GM21576 (cell line): ENCODE results near the gene SHROOM3.
"Not testable (repeated sequence)": the region's sequence is repeated elsewhere in the genome, so short reads cannot be mapped to it uniquely, and the experiment has no call there.

Experiments
- ATAC-seq: cut with Tn5 transposase; IDR thresholded peaks from one replicate; pipeline ENCODE4 v1.9.1; 2021; ENCODE audit warnings: mild to moderate bottlenecking, moderate library complexity; ENCODE audit not compliant: unreplicated experiment

Gene SHROOM3

GRCh38 chr4:76589872-76590797 is 155.1 kb downstream of the SHROOM3 start:
- ATAC-seq: no peak

GRCh38 chr4:76590798-76591281 is 155.8 kb downstream of the SHROOM3 start:
- ATAC-seq: no peak

GRCh38 chr4:76591992-76592391 is 157.0 kb downstream of the SHROOM3 start:
- no peak for ATAC-seq

GRCh38 chr4:76592460-76592859 is 157.4 kb downstream of the SHROOM3 start:
- no peak for ATAC-seq

GRCh38 chr4:76594173-76594572 is 159.1 kb downstream of the SHROOM3 start:
- no peak for ATAC-seq

GRCh38 chr4:76595435-76595834 is 160.4 kb downstream of the SHROOM3 start:
- ATAC-seq: no peak

GRCh38 chr4:76596713-76597112 is 161.7 kb downstream of the SHROOM3 start:
- ATAC-seq: no peak

- ATAC-seq: no peak
Measured at GRCh38 chr4:76597423-76597979, 162.5 kb downstream of the SHROOM3 start.

GRCh38 chr4:76600447-76600846 is 165.4 kb downstream of the SHROOM3 start:
- no peak for ATAC-seq

- ATAC-seq: no peak
Measured at GRCh38 chr4:76601791-76602190, 166.8 kb downstream of the SHROOM3 start.

- no peak for ATAC-seq
Measured at GRCh38 chr4:76605099-76605563, 170.1 kb downstream of the SHROOM3 start.

- ATAC-seq: no peak
Measured at GRCh38 chr4:76606645-76607265, 171.7 kb downstream of the SHROOM3 start.

- peak; percentile 95 for ATAC-seq
Measured at GRCh38 chr4:76607266-76607799, 172.3 kb downstream of the SHROOM3 start.

GRCh38 chr4:76607846-76608245 is 172.8 kb downstream of the SHROOM3 start:
- peak; percentile 22 for ATAC-seq

- not testable (repeated sequence) for ATAC-seq
Measured at GRCh38 chr4:76608549-76608948, 173.5 kb downstream of the SHROOM3 start.

GRCh38 chr4:76610751-76611547 is 175.9 kb downstream of the SHROOM3 start:
- no peak for ATAC-seq

- no peak for ATAC-seq
Measured at GRCh38 chr4:76611616-76612207, 176.7 kb downstream of the SHROOM3 start.

- no peak for ATAC-seq
Measured at GRCh38 chr4:76614589-76614988, 179.6 kb downstream of the SHROOM3 start.

- ATAC-seq: no peak
Measured at GRCh38 chr4:76615999-76616398, 181.0 kb downstream of the SHROOM3 start.

GRCh38 chr4:76616526-76616925 is 181.5 kb downstream of the SHROOM3 start:
- ATAC-seq: no peak
